HG02642 (cell line): Measurements from ENCODE around the gene MRPL40.

ENCODE experiments used
- ATAC-seq: cut with Tn5 transposase; IDR thresholded peaks from one replicate; pipeline ENCODE4 v1.9.1; 2021; ENCODE audit warnings: mild to moderate bottlenecking; ENCODE audit not compliant: unreplicated experiment, poor library complexity

Gene MRPL40

GRCh38 chr22:19406281-19406811 is 26.0 kb upstream of the MRPL40 start:
- ATAC-seq: no peak

GRCh38 chr22:19406846-19407245 is 25.5 kb upstream of the MRPL40 start:
- ATAC-seq: no peak

- no peak for ATAC-seq
These were observed 24.4 kb upstream of the MRPL40 start for GRCh38 chr22:19407649-19408606.

- no peak for ATAC-seq
These were observed 21.2 kb upstream of the MRPL40 start for GRCh38 chr22:19410941-19411689.

GRCh38 chr22:19411690-19412045 is 20.7 kb upstream of the MRPL40 start:
- no peak for ATAC-seq

- ATAC-seq: no peak
These were observed 19.9 kb upstream of the MRPL40 start for GRCh38 chr22:19412478-19412877.

GRCh38 chr22:19412923-19413322 is 19.4 kb upstream of the MRPL40 start:
- no peak for ATAC-seq

- ATAC-seq: no peak
These were observed 13.3 kb upstream of the MRPL40 start for GRCh38 chr22:19419086-19419463.

GRCh38 chr22:19419464-19420178 is 12.7 kb upstream of the MRPL40 start:
- ATAC-seq: no peak

GRCh38 chr22:19420321-19420720 is 12.0 kb upstream of the MRPL40 start:
- ATAC-seq: no peak

- ATAC-seq: no peak
These were observed 9.7 kb upstream of the MRPL40 start for GRCh38 chr22:19422440-19423301.

GRCh38 chr22:19424186-19424500 is 8.2 kb upstream of the MRPL40 start:
- ATAC-seq: no peak

- no peak for ATAC-seq
These were observed 2.1 kb upstream of the MRPL40 start for GRCh38 chr22:19429950-19430889.

GRCh38 chr22:19430890-19431541 is 1.3 kb upstream of the MRPL40 start:
- peak; percentile 10 for ATAC-seq

GRCh38 chr22:19431649-19432132 is 654 bp upstream of the MRPL40 start, which contains the start of gene HIRA:
HIRA (minus strand) TSS chr22:19431733; CDS start chr22:19431476, 257 bp downstream.
- ATAC-seq: peak; percentile 64

GRCh38 chr22:19434401-19434800 is 2.1 kb downstream of the MRPL40 start:
- ATAC-seq: no peak

- no peak for ATAC-seq
These were observed 2.7 kb downstream of the MRPL40 start for GRCh38 chr22:19434829-19435580.
